ENCODE measurements around the gene FAM184A.
"Not testable (repeated sequence)": the region's sequence is repeated elsewhere in the genome, so short reads cannot be mapped to it uniquely, and the experiment has no call there.

GRCh38 chr6:119097815-119098361 is 19.4 kb upstream of the FAM184A start:
- not testable (repeated sequence) for TF ChIP-seq REST (IDR thresholded peaks at IDR 0.05; ENCODE audit: unreplicated experiment); EZH2 (IDR thresholded peaks at IDR 0.05; ENCODE audit: low read depth, unreplicated experiment); CTCF (conservative IDR thresholded peaks at IDR 0.05; ENCODE audit: low read depth in 2 of 2); POLR2AphosphoS5 (IDR thresholded peaks at IDR 0.05; ENCODE audit: low read depth); ZNF331 (CRISPR knock-in tag; IDR thresholded peaks at IDR 0.05; ENCODE audit: low read depth); ZNF114 (CRISPR knock-in tag; IDR thresholded peaks at IDR 0.05); CREB1 (CRISPR knock-in tag; IDR thresholded peaks at IDR 0.05; ENCODE audit: low read depth)

All from GM23338 (cell line).